ENCODE measurements around the gene AKR1C1.

- TF ChIP-seq POLR2A (IDR thresholded peaks at IDR 0.05; ENCODE audit: low read depth, low read length) (no peak), POLR2AphosphoS5 (IDR thresholded peaks at IDR 0.05; ENCODE audit: low read depth, low read length) (no peak), TAF1 (IDR thresholded peaks at IDR 0.05; ENCODE audit: borderline replicate concordance, low read depth, low read length) (no peak)
These were observed 31.6 kb upstream of the AKR1C1 start for GRCh38 chr10:4931587-4931986.

Data from GM12892 (cell line).